Neuronal stem cell (in vitro differentiated cells): ENCODE measurements around the gene HIC2. TPM values are rescaled to one million over a fixed set of nuclear protein-coding genes. Genes with fewer than 3 reads are reported as not detected.
"Not testable (repeated sequence)": the region's sequence is repeated elsewhere in the genome, so short reads cannot be mapped to it uniquely, and the experiment has no call there.

Source experiments
- DNase-seq: peaks from one replicate; pipeline ENCODE4 v3.0.0-alpha.2; 2013; ENCODE audit warnings: low spot score
- H2AFZ ChIP-seq: one replicate; pipeline ENCODE4 v1.6.1; 2013; ENCODE audit warnings: mild to moderate bottlenecking, low read length, inconsistent platforms
- H2AK5ac ChIP-seq: 2 replicates; pipeline ENCODE4 v1.6.1; 2013; ENCODE audit warnings: low read depth, mild to moderate bottlenecking, inconsistent platforms, low read length, moderate library complexity, mixed read lengths
- H2BK120ac ChIP-seq: 2 replicates; pipeline ENCODE4 v1.6.1; 2013; ENCODE audit warnings: low read depth, mild to moderate bottlenecking, inconsistent platforms, low read length, moderate library complexity, mixed read lengths
- H2BK12ac ChIP-seq: one replicate; pipeline ENCODE4 v1.6.1; 2013; ENCODE audit warnings: low read length, inconsistent platforms
- H2BK15ac ChIP-seq: 2 replicates; pipeline ENCODE4 v1.6.1; 2013; ENCODE audit warnings: mild to moderate bottlenecking, low read length, inconsistent platforms, mixed read lengths
- H2BK5ac ChIP-seq: one replicate; pipeline ENCODE4 v1.6.1; 2013; ENCODE audit warnings: inconsistent platforms, mild to moderate bottlenecking, low read length, moderate library complexity
- H3K14ac ChIP-seq: one replicate; pipeline ENCODE4 v1.6.1; 2013; ENCODE audit warnings: low read length, inconsistent platforms
- H3K18ac ChIP-seq: 2 replicates; pipeline ENCODE4 v1.6.1; 2013; ENCODE audit warnings: low read length, inconsistent platforms
- H3K23ac ChIP-seq: 2 replicates; pipeline ENCODE4 v1.6.1; 2013; ENCODE audit warnings: low read depth, mild to moderate bottlenecking, mixed read lengths, low read length, inconsistent platforms; ENCODE audit not compliant: poor library complexity
- H3K27ac ChIP-seq: replicated peaks from 3 replicates; pipeline ENCODE4 v1.5.1; 2013; ENCODE audit warnings: low read length, inconsistent platforms
- H3K27me3 ChIP-seq, 3 experiments: 2 replicates each; pipeline ENCODE4 v1.6.1; 2013; ENCODE audit warnings: low read length in 3 of 3, mild to moderate bottlenecking in 2 of 3, inconsistent platforms in 1 of 3, low read depth in 1 of 3, mixed read lengths in 1 of 3, moderate library complexity in 1 of 3; ENCODE audit not compliant: control insufficient read depth in 3 of 3, insufficient read depth in 3 of 3
- H3K36me3 ChIP-seq, 2 donors: replicated peaks in 1 of 2; 2 replicates each; pipeline ENCODE4 v1.6.1; 2013; ENCODE audit warnings: low read length in 2 of 2; ENCODE audit not compliant: control insufficient read depth in 2 of 2, insufficient read depth in 2 of 2
- H3K4ac ChIP-seq: 2 replicates; pipeline ENCODE4 v1.6.1; 2013; ENCODE audit warnings: inconsistent platforms, mild to moderate bottlenecking, low read length, moderate library complexity
- H3K4me1 ChIP-seq, 2 donors: 1 replicate in 1 of 2; 2 replicates in 1 of 2; pipeline ENCODE4 v1.6.1; 2013; ENCODE audit warnings: low read length in 2 of 2, low read depth in 1 of 2; ENCODE audit not compliant: control insufficient read depth in 2 of 2, insufficient read depth in 1 of 2
- H3K4me2 ChIP-seq: one replicate; pipeline ENCODE4 v1.6.1; 2013; ENCODE audit warnings: mild to moderate bottlenecking, low read length, inconsistent platforms; ENCODE audit not compliant: insufficient read depth, poor library complexity, severe bottlenecking
- H3K4me3 ChIP-seq, 2 donors: 2 replicates each; pipeline ENCODE4 v1.5.1; 2013; ENCODE audit warnings: low read length in 2 of 2, mild to moderate bottlenecking in 2 of 2, inconsistent platforms in 1 of 2, moderate library complexity in 1 of 2
- H3K79me1 ChIP-seq: one replicate; pipeline ENCODE4 v1.6.1; 2013; ENCODE audit warnings: low read depth, mild to moderate bottlenecking, inconsistent platforms, low read length, moderate library complexity
- H3K9ac ChIP-seq: one replicate; pipeline ENCODE4 v1.6.1; 2013; ENCODE audit warnings: mild to moderate bottlenecking, low read depth, low read length, inconsistent platforms; ENCODE audit not compliant: poor library complexity
- H3K9me3 ChIP-seq, 2 donors: replicated peaks in 1 of 2; 2 replicates each; pipeline versions ENCODE3 to v1.6.1; 2013; ENCODE audit warnings: low read length in 2 of 2, mild to moderate bottlenecking in 2 of 2, inconsistent platforms in 1 of 2, low read depth in 1 of 2, mixed read lengths in 1 of 2, moderate library complexity in 1 of 2; ENCODE audit not compliant: control insufficient read depth in 2 of 2, insufficient read depth in 1 of 2
- H4K8ac ChIP-seq: one replicate; pipeline ENCODE4 v1.6.1; 2013; ENCODE audit warnings: low read depth, mild to moderate bottlenecking, inconsistent platforms, low read length, moderate library complexity
- H4K91ac ChIP-seq: one replicate; pipeline ENCODE4 v1.6.1; 2013; ENCODE audit warnings: low read length, low read depth, mild to moderate bottlenecking, inconsistent platforms; ENCODE audit not compliant: poor library complexity
- WGBS, 2 donors: extraction: QIAGEN DNeasy Blood & Tissue Kit; methylation state at CpG; one replicate each; pipeline ENCODE4 v1.1.7; 2013; ENCODE audit warnings: missing lambda C conversion rate in 2 of 2, mixed read lengths in 1 of 2; ENCODE audit not compliant: insufficient read length in 2 of 2, insufficient replicate concordance in 1 of 2; ENCODE audit errors: extremely low coverage in 2 of 2; 5-methylcytosine and 5-hydroxymethylcytosine counted together
- small RNA-seq: library from polyadenylated mRNA; stranded (forward); fragments of <200 nt; extraction: miRNeasy Mini kit (QIAGEN cat#:217004); gene quantifications from one replicate; pipeline ENCODE3, GENCODE V24; 2013; ENCODE audit not compliant: insufficient read depth

Gene HIC2

DNA sequence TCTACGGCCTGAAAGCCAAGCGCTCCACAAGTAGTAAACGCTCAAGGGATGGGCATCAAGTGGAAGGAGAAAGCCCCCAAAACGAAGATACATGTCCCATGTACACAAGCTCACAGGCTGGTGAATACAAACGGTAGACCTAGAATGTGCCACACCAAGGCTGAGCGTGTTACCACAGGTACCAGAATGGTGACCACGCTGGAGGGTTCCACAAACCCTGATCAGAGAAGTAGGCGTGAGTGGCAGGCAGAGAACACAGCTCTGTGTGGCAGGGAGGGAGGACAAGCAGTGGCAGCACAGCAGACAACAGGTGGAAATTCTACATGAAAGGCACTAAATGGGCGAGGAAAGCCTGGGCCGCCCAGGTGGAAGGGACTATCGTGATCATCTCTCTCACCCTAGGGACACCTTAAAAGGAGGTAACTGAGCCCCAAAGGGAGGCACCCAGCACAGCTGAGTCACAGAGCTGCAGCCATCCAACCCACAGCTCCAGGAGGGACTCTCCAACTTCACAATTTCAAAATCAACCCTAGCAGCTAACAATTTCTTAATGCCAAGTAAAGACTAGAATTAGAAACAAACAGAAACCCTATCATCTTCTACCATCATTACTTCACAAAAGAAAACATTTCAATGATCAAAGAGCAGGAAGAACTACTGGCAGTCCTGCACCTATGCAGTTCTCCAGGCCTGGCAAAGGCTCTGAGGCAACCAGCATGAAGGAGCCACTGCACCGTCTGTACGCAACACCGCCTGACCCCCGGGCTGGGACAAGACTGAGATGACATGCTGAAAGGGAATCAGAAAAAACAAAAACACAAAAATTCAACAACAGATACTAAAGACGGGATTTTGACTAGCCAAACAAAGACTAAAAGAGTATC is 82.7 kb downstream of the HIC2 start:
- not testable (repeated sequence) for H2AFZ ChIP-seq
- no CpG with 5 or more reads among the region's 16 CpGs for WGBS, 2 donors

More for the DNA sequence above, 82.7 kb downstream of the HIC2 start:
- not testable (repeated sequence) for H3K36me3 ChIP-seq, H2BK12ac ChIP-seq, H3K4me2 ChIP-seq, DNase-seq, H2BK5ac ChIP-seq, H3K14ac ChIP-seq, H3K4ac ChIP-seq, H2BK15ac ChIP-seq, H3K9ac ChIP-seq, H3K4me1 ChIP-seq, H4K8ac ChIP-seq, H3K27me3 ChIP-seq, H3K23ac ChIP-seq, H2AK5ac ChIP-seq, H3K27ac ChIP-seq, H3K4me3 ChIP-seq, H2BK120ac ChIP-seq, H4K91ac ChIP-seq, H3K79me1 ChIP-seq, H3K18ac ChIP-seq, H3K9me3 ChIP-seq

Small RNA genes within 50 kb of the gene (small RNA-seq; reads per million reads assigned to genes)
- not detected for gene RF00492
- gene RN7SKP63: not detected
